Measurements from ENCODE around the gene CARS1.

The CARS1 gene

DNA sequence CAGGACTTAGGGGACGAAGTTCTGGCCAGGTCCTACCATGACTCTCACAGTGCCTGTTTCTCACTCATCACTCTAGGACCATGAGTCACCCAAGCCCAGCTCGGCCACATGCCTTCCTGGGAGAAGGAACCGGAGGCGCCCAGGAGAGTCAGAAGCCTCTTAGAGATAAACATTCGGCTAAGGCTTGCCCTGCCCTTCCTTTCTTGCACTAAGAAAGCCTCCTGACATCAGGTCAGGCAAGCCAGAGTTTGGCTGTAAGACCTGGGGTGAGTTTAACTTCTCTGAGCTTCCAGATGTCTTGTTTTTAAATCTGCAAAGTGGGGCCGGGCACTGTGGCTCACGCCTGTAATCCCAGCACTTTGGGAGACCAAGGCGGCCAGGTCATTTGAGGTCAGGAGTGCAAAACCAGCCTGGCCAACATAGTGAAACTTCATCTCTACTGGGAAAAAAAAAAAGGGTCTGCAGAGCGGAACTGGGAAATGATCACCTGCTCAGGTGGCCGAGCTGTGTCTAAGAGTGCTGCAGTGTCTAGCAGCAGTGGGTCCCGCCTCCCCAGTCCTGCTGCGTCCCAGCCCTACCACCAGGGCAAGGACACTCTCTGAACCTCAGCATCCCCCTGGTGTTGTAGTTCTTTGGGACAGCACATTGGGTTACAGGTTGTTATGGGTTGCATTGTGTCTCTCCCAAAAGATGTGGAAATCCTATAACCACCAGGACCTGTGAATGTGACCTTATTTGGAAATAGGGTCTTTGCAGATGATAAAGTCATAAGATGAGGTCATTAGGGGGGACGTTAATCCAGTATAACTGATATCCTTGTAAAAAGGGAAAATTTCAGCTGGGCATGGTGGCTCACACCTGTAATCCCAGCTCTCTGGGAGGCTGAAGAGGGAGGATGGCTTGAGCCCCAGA is 1.8 kb upstream of the CARS1 start:
- no peak for DNase-seq

DNA sequence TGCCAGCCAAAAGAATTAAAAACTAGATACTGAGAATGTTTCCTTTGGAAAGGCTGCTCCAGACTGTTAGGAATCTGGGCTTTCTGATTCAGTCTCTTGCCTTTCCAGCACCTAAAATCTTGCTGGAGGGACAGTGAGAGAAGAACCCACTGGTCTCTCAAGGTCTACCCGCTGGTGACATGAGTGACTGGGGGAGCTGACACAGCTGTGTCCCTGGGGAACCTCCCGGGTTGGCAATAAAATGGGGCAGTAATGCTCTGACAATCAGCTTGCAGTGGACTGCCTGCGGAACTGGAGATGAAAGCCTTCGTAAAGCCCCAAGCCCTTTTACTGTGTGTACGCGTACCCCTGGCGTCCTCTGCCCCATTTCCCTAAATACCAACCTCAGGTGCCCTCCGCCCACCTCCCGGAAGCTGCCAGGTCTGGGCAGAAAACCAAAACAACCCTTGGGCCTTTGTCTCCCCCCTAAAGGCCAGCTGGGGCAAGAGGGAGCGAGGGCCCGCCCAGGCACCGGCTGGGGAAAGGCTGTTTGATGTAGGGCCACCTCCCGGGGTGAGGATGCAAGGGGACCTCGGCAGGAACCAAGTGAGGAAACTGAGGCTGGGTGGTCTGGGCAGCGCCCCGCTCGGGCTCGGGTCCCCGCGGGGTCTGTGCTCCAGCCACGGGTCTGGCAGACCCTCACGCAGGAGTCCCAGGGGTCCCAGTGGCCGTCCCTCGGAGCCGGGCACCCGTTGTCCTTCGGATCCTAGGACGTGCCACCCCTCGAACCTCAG is 741 bp downstream of the CARS1 start:
- no peak for DNase-seq

DNA sequence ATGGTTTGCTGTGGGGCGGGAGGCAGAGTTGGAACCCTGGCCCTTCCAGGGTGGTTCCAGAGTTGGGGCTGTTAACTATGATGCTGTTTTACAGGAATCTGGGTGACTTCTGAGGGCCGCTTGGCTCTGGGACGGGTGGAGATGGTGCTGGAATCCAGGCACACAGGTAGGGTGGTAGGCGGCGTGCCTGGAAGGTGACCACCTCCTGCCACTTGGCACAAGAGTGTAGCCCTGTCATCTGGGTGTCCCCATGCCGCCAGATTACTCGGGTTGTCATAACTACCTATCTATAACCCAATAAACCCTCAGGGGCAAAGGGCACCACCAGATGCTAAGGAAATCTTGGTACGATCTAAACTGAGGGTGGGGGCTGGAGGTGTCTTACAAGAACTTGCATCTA is 1.3 kb downstream of the CARS1 start:
- DNase-seq: no peak

DNA sequence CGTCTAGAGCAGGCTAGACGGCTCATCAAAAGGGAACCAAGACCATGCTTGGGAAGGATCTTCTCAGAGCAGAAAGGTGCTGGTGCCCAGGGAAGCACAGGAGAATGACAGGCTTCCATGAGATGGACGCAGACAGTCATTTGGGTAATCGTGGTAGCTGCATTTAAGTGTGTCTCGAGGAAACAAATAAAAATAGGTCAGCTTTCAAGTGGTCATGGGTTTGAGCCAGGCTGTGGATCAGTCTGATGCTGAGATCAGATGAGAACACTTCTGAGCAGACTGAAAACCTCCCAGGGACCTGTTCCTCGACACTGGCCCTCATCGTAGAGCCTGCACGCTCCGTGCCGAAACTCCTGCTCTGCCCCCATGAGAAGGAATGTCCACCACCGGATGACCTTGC is 4.7 kb downstream of the CARS1 start:
- no peak for DNase-seq

DNA sequence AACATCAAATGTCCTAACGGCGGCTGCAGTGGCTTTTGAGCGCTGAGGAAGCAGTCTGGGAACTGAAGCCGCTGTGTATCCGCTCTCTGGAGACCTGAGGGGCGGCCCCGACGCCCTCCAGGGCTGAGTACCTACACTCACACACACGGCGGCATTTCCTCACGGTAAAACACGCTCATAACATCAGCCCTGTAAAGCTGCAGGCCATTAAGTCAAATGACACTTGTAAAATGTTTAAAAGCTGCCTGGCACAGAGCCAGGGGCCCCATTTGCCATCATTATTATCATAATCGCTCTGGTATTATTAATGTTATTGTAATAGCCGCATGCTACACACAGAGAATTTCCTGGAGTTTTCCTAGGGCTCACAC is 5.1 kb downstream of the CARS1 start:
- DNase-seq: peak in 1 of 2 experiments; percentile 15

DNA sequence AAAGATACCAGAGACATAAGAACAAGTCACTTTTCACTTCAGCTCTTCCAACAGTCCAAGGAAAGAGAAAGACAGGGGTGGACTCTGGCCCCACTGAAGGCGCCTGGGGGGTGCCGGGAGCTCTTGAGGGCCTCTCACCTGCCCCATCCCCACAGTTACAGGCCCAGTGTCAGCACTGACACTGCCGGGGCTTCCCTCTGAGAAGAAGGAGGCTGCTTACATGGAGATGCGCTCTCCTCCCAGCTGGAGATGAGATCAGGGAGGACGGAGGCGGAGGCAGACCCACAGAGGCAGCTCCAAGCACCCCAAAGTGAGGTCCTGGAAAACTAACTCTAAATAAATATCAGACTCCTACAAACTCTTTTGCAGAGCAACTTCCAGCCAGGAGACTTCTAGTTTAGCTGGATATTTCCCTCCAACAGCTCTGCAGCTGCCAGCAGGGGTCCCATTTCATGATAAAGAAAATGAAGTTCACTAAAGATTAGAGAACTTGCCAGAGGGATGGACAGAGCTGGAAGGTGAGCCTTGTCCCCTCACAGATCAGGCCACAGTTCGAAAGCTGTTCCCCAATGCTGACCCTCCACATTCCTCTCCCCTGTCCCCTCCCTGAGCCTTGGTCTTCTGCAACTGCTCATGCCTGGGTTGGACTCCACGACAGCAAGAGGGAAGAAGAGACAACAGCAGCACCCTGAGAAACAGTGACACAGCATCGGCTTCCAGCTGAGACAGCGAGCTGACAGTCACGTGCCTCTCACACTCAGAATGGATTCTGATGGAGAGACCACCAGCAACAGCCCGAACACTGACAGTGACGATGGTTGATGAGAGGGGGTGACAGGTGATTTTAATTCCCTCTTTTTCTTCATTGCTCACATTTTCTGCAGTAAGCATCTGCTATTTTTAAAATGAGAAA is 5.8 kb downstream of the CARS1 start:
- no peak for DNase-seq

DNA sequence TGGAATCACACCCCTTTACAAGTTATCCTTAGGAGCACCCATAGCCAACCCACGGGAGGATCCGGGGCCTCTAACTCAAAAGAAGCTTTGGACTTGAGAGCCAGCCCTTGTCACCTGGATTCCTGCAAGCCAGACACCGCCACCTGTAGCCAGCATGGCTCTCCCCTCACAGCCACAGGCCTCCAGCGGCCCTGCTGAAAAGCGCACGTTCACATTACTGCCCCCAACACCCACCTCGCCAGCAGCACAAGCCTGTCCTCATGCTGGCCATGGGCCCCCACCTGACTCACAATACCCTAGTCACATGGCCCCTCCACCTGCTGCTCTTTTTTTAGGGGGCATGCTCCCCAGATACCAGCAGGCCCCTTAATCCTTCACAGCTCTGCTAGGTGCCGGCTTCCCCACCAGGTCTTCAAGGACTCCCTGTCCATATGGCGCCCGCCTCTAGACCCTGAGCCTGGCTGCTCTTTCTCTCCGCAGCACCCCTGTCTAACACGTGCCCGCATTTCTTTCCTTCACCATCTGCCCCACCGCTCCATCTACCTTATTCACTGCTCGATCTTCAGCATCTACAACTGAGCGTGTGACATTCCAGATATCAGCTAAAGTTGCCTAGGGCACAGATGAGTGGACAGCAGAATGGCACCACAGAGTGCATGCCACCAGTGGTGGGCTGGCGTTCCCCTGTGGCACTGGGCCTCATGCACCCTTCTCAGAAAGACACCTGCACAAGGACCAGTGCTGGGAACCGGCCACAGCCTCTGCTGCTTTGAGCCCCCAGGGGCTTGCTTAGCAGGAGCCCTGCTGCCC is 6.6 kb downstream of the CARS1 start:
- no peak for DNase-seq

DNA sequence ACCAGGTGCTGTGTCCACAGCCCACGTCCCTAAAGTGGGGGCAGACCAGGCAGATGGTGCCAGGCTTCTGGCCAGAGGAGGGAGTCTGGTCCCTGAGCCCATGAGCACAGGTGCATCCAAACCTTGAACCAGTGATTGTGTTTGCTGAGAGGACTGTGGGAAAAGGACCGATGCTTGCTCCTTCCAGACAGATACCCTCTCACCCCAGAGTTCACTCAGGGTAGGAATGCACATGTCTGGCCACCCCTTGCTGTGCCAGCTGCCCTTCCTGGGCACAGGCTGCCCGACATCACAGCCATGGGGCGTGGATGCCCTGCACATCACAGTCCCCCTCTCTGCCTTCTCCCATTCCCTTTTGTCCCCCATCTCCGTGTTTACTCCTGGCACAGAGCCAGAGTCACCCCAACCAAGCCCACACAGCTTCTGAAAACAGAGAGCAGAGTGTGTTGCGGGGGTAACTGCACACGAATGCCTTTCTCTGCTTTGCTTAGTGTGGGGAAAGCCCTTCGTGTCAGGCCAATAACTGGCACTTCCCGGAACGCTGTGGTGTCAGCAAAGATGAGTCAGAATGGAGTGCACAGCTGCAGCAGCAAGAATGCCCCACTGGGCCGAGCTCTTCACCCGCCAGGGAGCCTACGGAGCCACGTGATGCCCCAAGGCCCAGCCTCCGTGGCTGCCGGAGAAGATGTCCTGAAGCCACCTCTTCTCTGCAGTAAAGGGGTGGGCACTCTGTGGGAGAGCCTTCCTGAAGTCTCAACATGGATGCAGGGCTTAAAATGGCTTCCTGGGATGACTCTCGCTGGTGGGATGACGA is 7.6 kb downstream of the CARS1 start:
- DNase-seq: peak in 1 of 2 experiments; percentile 24

DNA sequence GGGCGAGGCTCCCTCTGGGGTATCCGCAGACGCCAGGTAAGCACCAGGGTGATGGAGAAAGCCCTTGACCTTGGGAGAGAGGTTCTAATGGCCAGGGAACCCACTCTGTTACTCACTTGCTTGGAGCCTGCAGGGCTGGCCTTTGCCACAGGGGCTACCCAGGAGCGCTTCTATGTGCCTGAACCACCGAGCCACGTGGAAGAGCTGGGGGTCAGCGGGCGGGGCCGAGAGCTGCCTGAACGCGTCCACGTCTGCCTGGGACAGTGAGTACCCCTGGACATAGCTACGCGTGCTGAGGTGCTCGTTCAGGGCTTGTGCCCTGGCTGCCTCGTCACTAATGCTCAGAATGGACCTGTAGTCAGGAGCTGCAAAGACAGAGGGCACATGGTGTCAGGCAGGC is 9.6 kb downstream of the CARS1 start:
- no peak for DNase-seq

DNA sequence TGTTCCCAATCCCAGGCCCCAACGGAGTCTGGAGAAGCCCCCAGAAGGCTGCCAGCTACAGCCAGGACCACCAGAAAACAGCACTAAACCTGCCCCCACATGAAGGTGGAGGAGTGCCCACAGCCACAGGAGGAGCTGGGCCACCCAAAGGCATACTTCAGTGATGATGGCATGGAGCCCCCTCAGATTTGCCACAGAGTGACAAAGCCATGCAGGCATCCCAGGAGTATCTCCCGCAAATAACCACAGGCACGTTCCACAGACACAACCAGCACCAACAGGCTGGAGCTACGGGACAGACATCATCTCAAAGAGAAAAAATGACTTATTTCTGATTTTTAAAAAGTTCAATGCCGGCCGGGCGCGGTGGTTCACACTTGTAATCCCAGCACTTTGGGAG is 10.6 kb downstream of the CARS1 start:
- DNase-seq: no peak

DNA sequence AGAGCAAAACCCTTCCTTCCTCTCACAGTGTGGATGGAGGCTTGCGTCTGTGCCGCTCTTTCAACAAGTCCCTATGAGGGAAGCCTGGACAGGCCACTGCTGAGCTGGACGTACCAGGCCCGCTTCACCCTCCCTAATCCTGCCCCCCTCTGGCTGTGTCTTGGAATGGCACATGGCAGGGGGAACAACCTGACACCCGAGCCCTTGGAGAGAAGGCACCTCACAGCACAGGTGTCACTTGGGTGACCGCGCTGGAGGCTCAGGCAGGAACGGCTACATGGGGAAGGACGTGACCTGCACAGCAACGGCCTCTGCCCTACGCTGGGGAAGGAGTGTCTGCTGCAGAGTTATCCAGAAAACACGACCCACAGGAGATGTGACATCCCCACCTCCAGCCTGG is 11.0 kb downstream of the CARS1 start:
- no peak for DNase-seq

DNA sequence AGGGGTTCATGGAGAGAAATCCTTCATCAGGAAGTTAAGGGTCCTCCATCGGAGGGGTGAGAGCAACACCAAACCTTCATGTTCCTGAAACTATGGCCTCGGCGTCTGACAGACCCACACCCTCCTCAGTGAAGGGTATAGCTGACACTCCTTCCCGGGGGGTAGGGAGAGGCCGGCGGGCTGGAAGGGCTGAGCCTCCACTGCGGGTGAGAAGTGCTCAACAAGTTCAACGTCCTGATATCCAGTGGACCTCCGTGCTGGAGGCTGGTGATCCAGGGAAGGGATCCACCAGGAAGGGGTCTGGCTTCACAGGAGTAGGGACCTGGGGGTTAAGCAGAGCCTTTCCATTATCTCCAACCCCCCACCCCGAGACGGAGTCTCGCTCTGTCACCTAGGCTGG is 12.3 kb downstream of the CARS1 start:
- no peak for DNase-seq

DNA sequence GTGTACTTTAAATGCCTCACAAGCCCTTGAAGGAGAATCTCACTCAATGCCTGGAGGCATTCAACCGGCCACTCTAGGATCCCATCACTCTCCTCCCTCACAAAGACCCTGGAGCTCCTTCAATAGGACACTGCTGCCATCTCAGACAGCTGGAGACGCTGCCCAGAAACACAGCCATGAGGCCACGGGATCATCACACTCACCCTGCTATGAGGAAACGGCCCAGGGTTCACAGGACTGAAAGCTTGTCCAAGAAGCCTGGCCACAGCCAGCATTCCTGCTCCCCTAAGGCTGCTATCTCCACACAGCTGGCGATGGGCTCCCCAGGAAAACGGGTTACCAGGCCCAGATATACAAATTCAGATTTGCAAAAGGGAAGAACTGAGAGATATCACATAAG is 13.2 kb downstream of the CARS1 start:
- no peak for DNase-seq

DNA sequence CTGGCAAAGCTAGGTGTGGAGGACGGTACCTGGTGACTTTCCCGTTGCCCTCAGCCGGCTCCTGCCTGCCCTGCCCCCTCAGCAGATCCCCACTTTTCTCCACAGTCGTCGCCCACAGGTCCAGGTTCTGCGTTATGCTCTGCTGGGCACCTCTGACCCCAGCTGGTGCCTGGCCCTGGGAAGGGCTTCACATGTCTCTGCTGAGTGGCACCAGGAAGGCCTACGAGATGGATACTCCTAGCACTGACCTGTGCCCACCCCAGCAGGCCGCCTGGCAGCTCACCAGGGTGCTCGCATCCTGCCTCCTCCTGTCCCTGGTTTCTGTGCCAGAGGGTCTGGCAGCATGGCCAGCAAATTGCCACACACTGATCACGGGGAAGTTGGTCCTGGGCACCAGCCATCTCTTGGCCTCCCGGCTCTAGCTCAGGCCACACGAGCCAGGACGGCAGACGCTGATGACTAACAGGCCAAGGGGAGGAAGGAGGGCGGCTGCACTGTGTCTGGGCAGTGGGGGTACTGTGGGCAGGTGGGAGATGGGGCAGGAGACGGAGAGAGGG is 13.8 kb downstream of the CARS1 start:
- DNase-seq: no peak

DNA sequence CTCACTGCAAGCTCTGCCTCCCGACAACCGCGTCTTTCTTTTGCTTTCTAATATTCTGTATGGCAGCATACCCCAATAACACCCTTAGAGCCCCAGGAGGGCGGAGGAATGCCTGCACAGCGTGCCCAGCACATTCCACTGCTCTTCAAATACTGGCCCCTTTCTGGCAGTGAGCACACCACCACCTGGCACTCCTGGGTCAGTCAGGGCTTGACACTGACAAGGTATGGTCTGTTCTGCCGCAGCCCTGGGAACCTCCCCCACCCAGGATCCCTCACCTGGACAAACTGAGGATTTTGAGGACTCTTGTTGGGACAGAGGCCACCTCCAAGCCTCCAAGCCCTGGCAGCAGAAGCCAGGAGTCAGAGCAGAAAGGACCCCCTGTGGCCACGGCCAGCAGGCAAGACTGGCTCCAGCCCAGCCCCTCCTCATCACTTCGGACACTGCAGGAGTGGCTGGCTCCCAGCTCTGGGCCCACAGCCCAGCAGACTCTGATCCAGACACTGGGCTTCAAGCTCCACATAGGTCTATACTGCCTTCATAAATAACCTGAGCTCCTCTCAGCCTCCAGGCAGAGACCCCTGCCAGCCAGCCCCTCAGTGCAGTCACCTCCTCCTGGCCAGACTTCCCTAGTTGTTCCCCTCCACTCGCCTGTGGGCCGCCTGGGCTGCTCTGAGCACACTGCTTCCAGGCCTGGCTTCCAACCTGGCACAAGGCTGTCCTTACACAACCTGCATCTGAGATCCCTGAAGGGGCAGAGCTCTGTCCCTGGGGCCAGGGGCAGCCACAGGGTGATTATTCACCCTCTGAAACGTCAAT is 14.5 kb downstream of the CARS1 start:
- DNase-seq: no peak

DNA sequence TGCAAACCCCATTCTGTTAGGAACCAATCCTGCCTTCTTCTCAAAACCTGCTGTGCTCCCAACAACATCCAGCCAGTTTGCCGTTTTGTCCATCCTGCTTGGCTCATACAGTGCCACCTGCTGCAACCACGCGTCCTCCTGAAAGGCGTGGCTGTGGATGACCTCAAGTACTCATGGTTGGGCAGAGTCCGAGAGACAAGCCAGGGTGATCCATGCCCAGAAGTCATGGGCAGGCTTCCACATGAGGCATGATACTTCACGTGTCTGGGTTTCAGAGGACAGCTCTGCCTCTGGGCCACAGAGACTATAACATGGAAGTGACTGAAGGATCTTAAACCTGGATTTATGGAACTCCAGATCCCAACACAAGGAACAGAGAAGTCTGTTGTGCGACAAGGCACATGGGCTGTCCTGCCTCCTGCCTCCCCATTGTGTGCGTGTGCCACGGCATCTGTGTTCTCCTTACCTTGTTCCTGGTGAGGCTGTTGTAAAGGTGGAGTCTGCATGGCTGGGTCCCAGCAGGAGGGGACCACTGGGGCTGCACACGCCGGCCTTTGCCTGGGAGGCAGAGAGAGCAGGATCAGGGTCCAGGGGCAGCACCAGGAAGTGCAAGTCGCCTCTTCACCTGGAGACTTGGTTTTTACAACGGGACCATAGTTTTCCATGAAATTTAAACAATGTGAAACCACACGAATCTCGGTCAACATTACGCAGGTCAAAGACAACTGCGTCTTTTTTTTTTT is 15.4 kb downstream of the CARS1 start:
- DNase-seq: no peak

DNA sequence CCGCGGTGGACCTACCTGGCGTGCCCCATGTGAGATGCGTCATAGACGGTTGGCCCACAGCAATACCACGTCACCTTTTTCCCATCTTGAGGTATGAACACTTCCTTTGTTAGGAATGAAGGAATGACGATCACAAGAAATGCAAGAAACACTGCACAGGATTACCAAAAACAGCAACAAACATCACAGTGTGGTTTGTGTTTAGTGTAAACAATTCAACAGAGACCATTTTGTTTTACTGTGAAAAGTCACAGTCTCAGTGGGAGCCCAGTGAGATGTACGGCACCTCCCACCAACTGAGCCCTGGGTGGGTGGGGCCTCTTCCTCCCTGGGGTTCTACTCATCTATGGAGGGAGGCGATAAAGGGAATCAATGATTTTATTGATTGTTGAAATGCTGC is 16.3 kb downstream of the CARS1 start:
- DNase-seq: no peak

DNA sequence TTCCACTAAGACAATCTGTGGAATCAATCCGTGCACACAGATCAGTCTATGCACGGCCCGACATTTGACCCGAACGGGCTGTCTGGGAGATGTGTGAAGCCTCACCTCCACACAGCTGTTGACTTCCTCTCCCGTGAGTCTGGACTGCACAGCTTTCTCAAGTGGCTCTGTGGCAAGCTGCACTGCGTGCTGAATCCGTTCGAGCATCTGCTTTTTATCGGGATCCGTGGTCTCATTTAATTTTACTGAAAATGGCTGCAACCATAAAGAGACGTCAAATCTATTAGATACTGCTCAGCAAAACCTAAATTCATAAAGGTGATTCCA is 19.3 kb downstream of the CARS1 start:
- DNase-seq: no peak
